Endothelial cell of umbilical vein (primary cell): ENCODE data around the gene TRAPPC5.
"Not testable (repeated sequence)": the region's sequence is repeated elsewhere in the genome, so short reads cannot be mapped to it uniquely, and the experiment has no call there.

Experiments
- EZH2 ChIP-seq: IDR thresholded peaks from 2 replicates; pipeline ENCODE4 v1.6.1; 2012; ENCODE audit warnings: borderline replicate concordance, low read depth, mild to moderate bottlenecking, moderate library complexity, low read length, inconsistent platforms; ENCODE audit not compliant: severe bottlenecking
- POLR2AphosphoS5 ChIP-seq: IDR thresholded peaks from 2 replicates; pipeline ENCODE4 v1.6.1; 2012; ENCODE audit warnings: low read depth, mild to moderate bottlenecking, control low read depth, low read length, moderate library complexity; ENCODE audit not compliant: insufficient read depth
- TF ChIP-seq, protein P1 (sequence below), 2 donors: IDR thresholded peaks; 1 replicate in 1 of 2; 2 replicates in 1 of 2; pipeline ENCODE4 v1.5.1; 2011; ENCODE audit warnings: low read length in 2 of 2, mild to moderate bottlenecking in 2 of 2, moderate library complexity in 2 of 2, control low read depth in 1 of 2, inconsistent platforms in 1 of 2, low read depth in 1 of 2; ENCODE audit not compliant: insufficient read depth in 1 of 2; ENCODE audit errors: extremely low read depth in 1 of 2
- TF ChIP-seq, protein P2 (sequence below): IDR thresholded peaks from 2 replicates; pipeline ENCODE4 v1.6.1; 2011; ENCODE audit not compliant: insufficient read depth, insufficient read length

- not testable (repeated sequence) for TF ChIP-seq EZH2, POLR2AphosphoS5
- TF ChIP-seq, protein P1, sequence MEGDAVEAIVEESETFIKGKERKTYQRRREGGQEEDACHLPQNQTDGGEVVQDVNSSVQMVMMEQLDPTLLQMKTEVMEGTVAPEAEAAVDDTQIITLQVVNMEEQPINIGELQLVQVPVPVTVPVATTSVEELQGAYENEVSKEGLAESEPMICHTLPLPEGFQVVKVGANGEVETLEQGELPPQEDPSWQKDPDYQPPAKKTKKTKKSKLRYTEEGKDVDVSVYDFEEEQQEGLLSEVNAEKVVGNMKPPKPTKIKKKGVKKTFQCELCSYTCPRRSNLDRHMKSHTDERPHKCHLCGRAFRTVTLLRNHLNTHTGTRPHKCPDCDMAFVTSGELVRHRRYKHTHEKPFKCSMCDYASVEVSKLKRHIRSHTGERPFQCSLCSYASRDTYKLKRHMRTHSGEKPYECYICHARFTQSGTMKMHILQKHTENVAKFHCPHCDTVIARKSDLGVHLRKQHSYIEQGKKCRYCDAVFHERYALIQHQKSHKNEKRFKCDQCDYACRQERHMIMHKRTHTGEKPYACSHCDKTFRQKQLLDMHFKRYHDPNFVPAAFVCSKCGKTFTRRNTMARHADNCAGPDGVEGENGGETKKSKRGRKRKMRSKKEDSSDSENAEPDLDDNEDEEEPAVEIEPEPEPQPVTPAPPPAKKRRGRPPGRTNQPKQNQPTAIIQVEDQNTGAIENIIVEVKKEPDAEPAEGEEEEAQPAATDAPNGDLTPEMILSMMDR (IDR thresholded peaks at IDR 0.05; ENCODE audit: extremely low read depth in 1 of 2, insufficient read depth in 1 of 2, low read depth in 1 of 2, low read length in 2 of 2), result not testable (repeated sequence)
- TF ChIP-seq, protein P2, sequence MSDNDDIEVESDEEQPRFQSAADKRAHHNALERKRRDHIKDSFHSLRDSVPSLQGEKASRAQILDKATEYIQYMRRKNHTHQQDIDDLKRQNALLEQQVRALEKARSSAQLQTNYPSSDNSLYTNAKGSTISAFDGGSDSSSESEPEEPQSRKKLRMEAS, result not testable (repeated sequence)
These were observed 36.7 kb upstream of the TRAPPC5 start for GRCh38 chr19:7643629-7644549.
